OCI-LY7 (cell line): Measurements from ENCODE around the gene PLEKHA5.

Experiments
- CTCF ChIP-seq: fragments of 200-600 bp; sonication (generic); conservative IDR thresholded peaks from 2 replicates; pipeline ENCODE4 v1.5.1; 2014; ENCODE audit warnings: mild to moderate bottlenecking, antibody characterized with exemption, low read length, moderate library complexity, mixed read lengths
- EZH2phosphoT487 ChIP-seq: fragments of 200-600 bp; sonication (generic); IDR thresholded peaks from 2 replicates; pipeline ENCODE4 v1.6.1; 2018; ENCODE audit warnings: low read depth, borderline replicate concordance, mild to moderate bottlenecking, mixed run types, antibody characterized with exemption, low read length, moderate library complexity, mixed read lengths

GRCh38 chr12:19095756-19096480, 33.6 kb upstream of the PLEKHA5 start:
- TF ChIP-seq CTCF (no peak), EZH2phosphoT487 (no peak)
